Adipocyte (in vitro differentiated cells): Measurements from ENCODE around the gene PTGR3.

Source experiments
- DNase-seq: peaks from one replicate; pipeline ENCODE4 v3.0.0-alpha.2; 2015; ENCODE audit warnings: low read depth
- H3K27me3 ChIP-seq: replicated peaks from 2 replicates; pipeline ENCODE4 v1.7.0; 2013; ENCODE audit warnings: mild to moderate bottlenecking, low read length, moderate library complexity; ENCODE audit not compliant: control insufficient read depth, insufficient read depth
- H3K36me3 ChIP-seq: 2 replicates; pipeline ENCODE4 v1.7.0; 2013; ENCODE audit warnings: low read length, mild to moderate bottlenecking, moderate library complexity; ENCODE audit not compliant: control insufficient read depth, insufficient read depth, severe bottlenecking
- H3K4me1 ChIP-seq: 2 replicates; pipeline ENCODE4 v1.7.0; 2013; ENCODE audit warnings: mild to moderate bottlenecking, low read length, moderate library complexity; ENCODE audit not compliant: control insufficient read depth, insufficient read depth
- H3K4me3 ChIP-seq: 2 replicates; pipeline ENCODE4 v1.7.0; 2013; ENCODE audit warnings: mild to moderate bottlenecking, low read length, moderate library complexity
- H3K9ac ChIP-seq: 2 replicates; pipeline ENCODE4 v1.7.0; 2013; ENCODE audit warnings: mild to moderate bottlenecking, low read length, moderate library complexity
- H3K9me3 ChIP-seq: 2 replicates; pipeline ENCODE4 v1.7.0; 2013; ENCODE audit warnings: mild to moderate bottlenecking, low read length, moderate library complexity; ENCODE audit not compliant: control insufficient read depth

Gene PTGR3

GRCh38 chr18:75231053-75231406, 22.1 kb upstream of the PTGR3 start:
- Histone ChIP-seq H3K4me1 (peaks cover 24% of the 10 kb centered on the region), H3K36me3 (no peaks in the 10 kb centered on the region), H3K9me3 (no peaks in the 10 kb centered on the region), H3K27me3 (no peaks in the 10 kb centered on the region), H3K4me3 (no peak overlapping the region), H3K9ac (no peak overlapping the region)
- DNase-seq = no peak

GRCh38 chr18:75230163-75231052, 21.5 kb upstream of the PTGR3 start:
- no peaks in the 10 kb centered on the region for H3K27me3 ChIP-seq
- DNase-seq = no peak
- H3K9ac ChIP-seq = no peak overlapping the region
- H3K4me1 ChIP-seq = peaks cover 30% of the 10 kb centered on the region
- H3K36me3 ChIP-seq = no peaks in the 10 kb centered on the region
- no peak overlapping the region for H3K4me3 ChIP-seq
- no peaks in the 10 kb centered on the region for H3K9me3 ChIP-seq

GRCh38 chr18:75229437-75229836, 20.5 kb upstream of the PTGR3 start:
- Histone ChIP-seq H3K4me1 (peaks cover 31% of the 10 kb centered on the region), H3K9ac (no peak overlapping the region), H3K27me3 (no peaks in the 10 kb centered on the region), H3K36me3 (no peaks in the 10 kb centered on the region), H3K9me3 (no peaks in the 10 kb centered on the region), H3K4me3 (no peak overlapping the region)
- DNase-seq = no peak

GRCh38 chr18:75228967-75229366, 20.0 kb upstream of the PTGR3 start:
- no peaks in the 10 kb centered on the region for H3K36me3 ChIP-seq
- DNase-seq = no peak
- peaks cover 36% of the 10 kb centered on the region for H3K4me1 ChIP-seq
- H3K4me3 ChIP-seq = no peak overlapping the region
- H3K9me3 ChIP-seq = no peaks in the 10 kb centered on the region
- no peak overlapping the region for H3K9ac ChIP-seq
- no peaks in the 10 kb centered on the region for H3K27me3 ChIP-seq

GRCh38 chr18:75227535-75228296, 18.8 kb upstream of the PTGR3 start:
- peak overlapping the region; percentile 63 for H3K9ac ChIP-seq
- H3K36me3 ChIP-seq = no peaks in the 10 kb centered on the region
- peak overlapping the region; percentile 72 for H3K4me3 ChIP-seq
- peak; percentile 7 for DNase-seq
- no peaks in the 10 kb centered on the region for H3K27me3 ChIP-seq
- peaks cover 42% of the 10 kb centered on the region for H3K4me1 ChIP-seq
- H3K9me3 ChIP-seq = no peaks in the 10 kb centered on the region

- H3K9ac ChIP-seq = peak overlapping the region; percentile 63
- no peak for DNase-seq
- peaks cover 42% of the 10 kb centered on the region for H3K4me1 ChIP-seq
- no peaks in the 10 kb centered on the region for H3K27me3 ChIP-seq
- H3K36me3 ChIP-seq = no peaks in the 10 kb centered on the region
- no peaks in the 10 kb centered on the region for H3K9me3 ChIP-seq
- peak overlapping the region; percentile 72 for H3K4me3 ChIP-seq
Measured at GRCh38 chr18:75226956-75227316, 18.0 kb upstream of the PTGR3 start.

GRCh38 chr18:75226286-75226955, 17.5 kb upstream of the PTGR3 start:
- peak overlapping the region; percentile 63 for H3K9ac ChIP-seq
- DNase-seq = no peak
- H3K4me1 ChIP-seq = peaks cover 42% of the 10 kb centered on the region

GRCh38 chr18:75223687-75224347, 14.9 kb upstream of the PTGR3 start:
- DNase-seq = no peak
- peaks cover 45% of the 10 kb centered on the region for H3K4me1 ChIP-seq
- H3K9me3 ChIP-seq = no peaks in the 10 kb centered on the region

More at GRCh38 chr18:75226286-75226955, 17.5 kb upstream of the PTGR3 start:
- Histone ChIP-seq H3K9me3 (no peaks in the 10 kb centered on the region), H3K4me3 (peak overlapping the region; percentile 72), H3K27me3 (no peaks in the 10 kb centered on the region), H3K36me3 (no peaks in the 10 kb centered on the region)

GRCh38 chr18:75222407-75222806, 13.5 kb upstream of the PTGR3 start:
- peaks cover 35% of the 10 kb centered on the region for H3K4me1 ChIP-seq
- H3K36me3 ChIP-seq = no peaks in the 10 kb centered on the region
- DNase-seq = no peak
- H3K9me3 ChIP-seq = no peaks in the 10 kb centered on the region
- no peaks in the 10 kb centered on the region for H3K27me3 ChIP-seq
- no peak overlapping the region for H3K4me3 ChIP-seq
- H3K9ac ChIP-seq = no peak overlapping the region

More at GRCh38 chr18:75223687-75224347, 14.9 kb upstream of the PTGR3 start:
- Histone ChIP-seq H3K4me3 (no peak overlapping the region), H3K9ac (no peak overlapping the region), H3K27me3 (no peaks in the 10 kb centered on the region), H3K36me3 (no peaks in the 10 kb centered on the region)

- no peaks in the 10 kb centered on the region for H3K36me3 ChIP-seq
- no peak overlapping the region for H3K9ac ChIP-seq
- DNase-seq = no peak
- H3K4me1 ChIP-seq = peaks cover 31% of the 10 kb centered on the region
- H3K27me3 ChIP-seq = no peaks in the 10 kb centered on the region
- no peak overlapping the region for H3K4me3 ChIP-seq
- H3K9me3 ChIP-seq = no peaks in the 10 kb centered on the region
Measured at GRCh38 chr18:75221897-75222296, 13.0 kb upstream of the PTGR3 start.

- no peak overlapping the region for H3K4me3 ChIP-seq
- H3K36me3 ChIP-seq = no peaks in the 10 kb centered on the region
- no peak for DNase-seq
- no peaks in the 10 kb centered on the region for H3K9me3 ChIP-seq
- H3K4me1 ChIP-seq = peaks cover 31% of the 10 kb centered on the region
- no peak overlapping the region for H3K9ac ChIP-seq
- no peaks in the 10 kb centered on the region for H3K27me3 ChIP-seq
Measured at GRCh38 chr18:75221397-75221796, 12.5 kb upstream of the PTGR3 start.
